IMR-90 (cell line): ENCODE measurements around the gene SLAMF8. TPM values are rescaled to one million over a fixed set of nuclear protein-coding genes. Genes with fewer than 3 reads are reported as not detected.
A peak's percentile ranks its signal among the peaks of the same experiment; 100 is the strongest.

ENCODE experiments used
- ATAC-seq: fragments of 200-7000 bp; cut with Tn5 transposase; 2 replicates; pipeline ENCODE4 v1.9.1; 2020; ENCODE audit warnings: low read depth, mild to moderate bottlenecking, moderate library complexity
- BruUV-seq: library from RNA; stranded (reverse); fragments of 400-500 nt; replicated peaks from 2 replicates; lab custom pipeline; 2021; lab: Mats Ljungman, UMichigan
- CTCF ChIA-PET: fragments of 300-600 bp; formaldehyde crosslinking; extraction: SDS; loops from one replicate; lab custom pipeline; 2021; ENCODE audit warnings: antibody characterized with exemption; lab: Yijun Ruan, JAX
- POLR2A ChIA-PET: fragments of 300-600 bp; sonication (Branson Sonifier 250); formaldehyde crosslinking; loops from one replicate; lab custom pipeline; 2022; ENCODE audit warnings: antibody characterized with exemption; ENCODE audit not compliant: unreplicated experiment; lab: Charles Lee
- DNase-seq: peaks from one replicate; pipeline ENCODE4 v3.0.0; 2013
- H2AFZ ChIP-seq: replicated peaks from 2 replicates; pipeline ENCODE3; 2013; ENCODE audit warnings: low read length, mild to moderate bottlenecking; ENCODE audit not compliant: poor library complexity
- H2AK5ac ChIP-seq: 2 replicates; pipeline ENCODE4 v1.6.1; 2013; ENCODE audit warnings: low read depth, low read length, inconsistent platforms
- H2AK9ac ChIP-seq: replicated peaks from 2 replicates; pipeline ENCODE3; 2013; ENCODE audit warnings: mild to moderate bottlenecking, low read depth, low read length, moderate library complexity; ENCODE audit not compliant: poor library complexity
- H2BK120ac ChIP-seq: 2 replicates; pipeline ENCODE4 v1.6.1; 2013; ENCODE audit warnings: low read depth, low read length, inconsistent platforms
- H2BK15ac ChIP-seq: 3 replicates; pipeline ENCODE4 v1.6.1; 2013; ENCODE audit warnings: low read depth, low read length, inconsistent platforms
- H2BK20ac ChIP-seq: 2 replicates; pipeline ENCODE4 v1.6.1; 2013; ENCODE audit warnings: low read depth, mild to moderate bottlenecking, inconsistent platforms, low read length, moderate library complexity
- H2BK5ac ChIP-seq: 2 replicates; pipeline ENCODE4 v1.6.1; 2013; ENCODE audit warnings: mild to moderate bottlenecking, low read depth, low read length, inconsistent platforms; ENCODE audit not compliant: poor library complexity, severe bottlenecking
- H3K14ac ChIP-seq: replicated peaks from 2 replicates; pipeline ENCODE4 v1.6.1; 2013; ENCODE audit warnings: low read depth, low read length, inconsistent platforms
- H3K18ac ChIP-seq: 2 replicates; pipeline ENCODE4 v1.6.1; 2013; ENCODE audit warnings: low read depth, low read length, control low read depth
- H3K23ac ChIP-seq: 2 replicates; pipeline ENCODE4 v1.6.1; 2013; ENCODE audit warnings: low read depth, low read length, inconsistent platforms
- H3K27ac ChIP-seq: 2 replicates; pipeline ENCODE4 v1.5.1; 2013; ENCODE audit warnings: mild to moderate bottlenecking, control low read depth, low read length; ENCODE audit not compliant: insufficient read depth
- H3K27me3 ChIP-seq: 2 replicates; pipeline ENCODE4 v1.6.1; 2013; ENCODE audit warnings: low read length; ENCODE audit not compliant: control insufficient read depth, insufficient read depth
- H3K36me3 ChIP-seq: 2 replicates; pipeline ENCODE4 v1.6.1; 2013; ENCODE audit warnings: low read length, mixed read lengths; ENCODE audit not compliant: control insufficient read depth, insufficient read depth
- H3K4ac ChIP-seq: 2 replicates; pipeline ENCODE4 v1.6.1; 2013; ENCODE audit warnings: low read depth, low read length, inconsistent platforms
- H3K4me1 ChIP-seq: 2 replicates; pipeline ENCODE4 v1.6.1; 2013; ENCODE audit warnings: low read length, mixed read lengths; ENCODE audit not compliant: control insufficient read depth, insufficient read depth
- H3K4me2 ChIP-seq: 2 replicates; pipeline ENCODE4 v1.6.1; 2013; ENCODE audit warnings: low read depth, mild to moderate bottlenecking, control low read depth, low read length, moderate library complexity
- H3K4me3 ChIP-seq: 2 replicates; pipeline ENCODE4 v1.5.1; 2013; ENCODE audit warnings: low read depth, mild to moderate bottlenecking, control low read depth, low read length, moderate library complexity; ENCODE audit not compliant: insufficient read depth
- H3K56ac ChIP-seq: 2 replicates; pipeline ENCODE4 v1.6.1; 2013; ENCODE audit warnings: low read length, inconsistent platforms; ENCODE audit not compliant: insufficient read depth; ENCODE audit errors: extremely low read depth
- H3K79me1 ChIP-seq, 2 experiments: 2 replicates each; pipeline ENCODE4 v1.6.1; 2013; ENCODE audit warnings: low read length in 2 of 2, inconsistent platforms in 1 of 2, low read depth in 1 of 2
- H3K9ac ChIP-seq: 2 replicates; pipeline ENCODE4 v1.6.1; 2013; ENCODE audit warnings: low read depth, low read length, control low read depth
- H3K9me1 ChIP-seq: 2 replicates; pipeline ENCODE4 v1.6.1; 2013; ENCODE audit warnings: low read length, inconsistent platforms; ENCODE audit not compliant: insufficient read depth
- H3K9me3 ChIP-seq: 2 replicates; pipeline ENCODE4 v1.6.1; 2013; ENCODE audit warnings: low read length; ENCODE audit not compliant: control insufficient read depth, insufficient read depth
- H4K20me1 ChIP-seq: 2 replicates; pipeline ENCODE4 v1.6.1; 2013; ENCODE audit warnings: low read length, inconsistent platforms; ENCODE audit not compliant: insufficient read depth
- H4K5ac ChIP-seq: 2 replicates; pipeline ENCODE4 v1.6.1; 2013; ENCODE audit warnings: mild to moderate bottlenecking, low read depth, low read length, control low read depth
- H4K8ac ChIP-seq, 2 experiments: 2 replicates each; pipeline ENCODE4 v1.6.1; 2013; ENCODE audit warnings: low read depth in 2 of 2, low read length in 2 of 2, control low read depth in 1 of 2, inconsistent platforms in 1 of 2
- H4K91ac ChIP-seq: 2 replicates; pipeline ENCODE4 v1.6.1; 2013; ENCODE audit warnings: low read depth, low read length, inconsistent platforms; ENCODE audit not compliant: insufficient read depth
- BHLHE40 ChIP-seq: fragments of 150-350 bp; IDR thresholded peaks from 2 replicates; pipeline ENCODE4 v1.6.1; 2016; ENCODE audit warnings: mild to moderate bottlenecking, low read depth, low read length
- CEBPB ChIP-seq: IDR thresholded peaks from 2 replicates; pipeline ENCODE4 v1.6.1; 2012; ENCODE audit warnings: low read depth, low read length, improper control_type of control experiment
- ELK1 ChIP-seq: fragments of 150-350 bp; IDR thresholded peaks from 2 replicates; pipeline ENCODE4 v1.6.1; 2016; ENCODE audit warnings: low read depth, mild to moderate bottlenecking, low read length, moderate library complexity, borderline replicate concordance
- FOS ChIP-seq: fragments of 150-350 bp; IDR thresholded peaks from 2 replicates; pipeline ENCODE4 v1.6.1; 2016; ENCODE audit warnings: low read depth, low read length
- MXI1 ChIP-seq: IDR thresholded peaks from 2 replicates; pipeline ENCODE4 v1.6.1; 2012; ENCODE audit warnings: low read depth, mild to moderate bottlenecking, low read length, moderate library complexity, borderline replicate concordance
- NFE2L2 ChIP-seq: fragments of 150-350 bp; IDR thresholded peaks from 2 replicates; pipeline ENCODE4 v1.6.1; 2016; ENCODE audit warnings: low read depth, mild to moderate bottlenecking, low read length
- RFX5 ChIP-seq: IDR thresholded peaks from 2 replicates; pipeline ENCODE4 v1.8.0; 2012; ENCODE audit warnings: low read depth, mild to moderate bottlenecking, low read length, moderate library complexity
- WGBS, 2 experiments: methylation state at CpG; one replicate each; pipeline versions ENCODE4 v1.1.5 to v1.1.7; 2013; ENCODE audit warnings: missing lambda C conversion rate in 2 of 2; ENCODE audit not compliant: insufficient read length in 1 of 2; ENCODE audit errors: extremely low coverage in 2 of 2; 5-methylcytosine and 5-hydroxymethylcytosine counted together
- dilution Hi-C: fragments of 300-500 bp; cut with HindIII; formaldehyde crosslinking; loops from one replicate; pipeline ENCODE4 v1.14.3; 2018; ENCODE audit warnings: low sequenced_read_pairs; ENCODE audit not compliant: unreplicated experiment
- in situ Hi-C: fragments of 300-500 bp; cut with MboI; formaldehyde crosslinking; loops from 3 replicates; pipeline ENCODE4 v1.14.3; 2019; ENCODE audit warnings: low sequenced_read_pairs, inconsistent platforms, mixed read lengths
- intact Hi-C: fragments of 100-400 bp; cut with micrococcal nuclease; formaldehyde crosslinking; loops from 2 replicates; pipeline ENCODE4 v1.10.0; 2022
- polyA plus RNA-seq, 3 experiments: library from polyadenylated mRNA; depleted of rRNA; stranded (reverse); fragments of >200 nt; gene quantifications; 2 replicates each; pipeline ENCODE4 v1.2.3, GENCODE V29; 2012; ENCODE audit warnings: low replicate concordance in 1 of 3
- total RNA-seq: library from RNA; depleted of rRNA; stranded (reverse); fragments of >200 nt; gene quantifications from 2 replicates; pipeline ENCODE4 v1.2.3, GENCODE V29; 2012

Gene SLAMF8
- total and polyA plus RNA-seq, 2 of the 4 experiments (the other 2 are of a cell fraction) = 0.07 TPM; not detected in 1

- H4K8ac ChIP-seq = no peak overlapping the region
- no peak overlapping the region for H2AK9ac ChIP-seq
- no peak overlapping the region for H3K4me3 ChIP-seq
- intact Hi-C loops (no loop called here), dilution Hi-C loops (no loop called here), in situ Hi-C loops (no loop called here)
- H3K4me2 ChIP-seq = no peak overlapping the region
- H3K36me3 ChIP-seq = no peaks in the 10 kb centered on the region
- H3K14ac ChIP-seq = no peak overlapping the region
- ChIA-PET POLR2A (no interaction called here), CTCF (no interaction called here)
- no peak overlapping the region for H4K91ac ChIP-seq
- H3K27me3 ChIP-seq = no peaks in the 10 kb centered on the region; the same call in 1 of the 2 replicates
- no peak overlapping the region for H3K27ac ChIP-seq
- H3K9me1 ChIP-seq = peaks cover 9% of the 10 kb centered on the region
- no TSS peak for BruUV-seq
- no peak overlapping the region for H4K5ac ChIP-seq
- peaks cover 0 to 6% of the 10 kb centered on the region in 2 experiments; a peak in 1 of 4 replicates for H3K79me1 ChIP-seq
- no peak overlapping the region for H3K23ac ChIP-seq
- H3K18ac ChIP-seq = no peak overlapping the region
- peak overlapping the region; percentile 26; the same call in 1 of the 2 replicates for H2BK120ac ChIP-seq
- no peaks in the 10 kb centered on the region for H3K9me3 ChIP-seq
- H3K56ac ChIP-seq = no peak overlapping the region
- DNase-seq (no peak), ATAC-seq (no peak)
- 0 out of 2 replicates have a peak overlapping the region, but pooled peaks have one; percentile 22 for H2BK20ac ChIP-seq
- no peak for TF ChIP-seq FOS
- TF ChIP-seq NFE2L2 = no peak
- no peak for TF ChIP-seq MXI1
- no peak for TF ChIP-seq BHLHE40
- no peak for TF ChIP-seq ELK1
- no peak for TF ChIP-seq CEBPB
- no peak for TF ChIP-seq RFX5
- H3K9ac ChIP-seq = no peak overlapping the region
- no CpG with 5 or more reads among the region's 3 CpGs for WGBS, 2 experiments
- H2BK5ac ChIP-seq = no peak overlapping the region
- H2AK5ac ChIP-seq = 0 out of 2 replicates have a peak overlapping the region, but pooled peaks have one; percentile 60
- no peak overlapping the region for H2AFZ ChIP-seq
- H4K20me1 ChIP-seq = no peaks in the 10 kb centered on the region
- peaks cover 2% of the 10 kb centered on the region; the same call in 1 of the 2 replicates for H3K4me1 ChIP-seq
- H2BK15ac ChIP-seq = no peak overlapping the region; the same call in 2 of the 3 replicates
- H3K4ac ChIP-seq = no peak overlapping the region
These were observed 21.7 kb downstream of the SLAMF8 start for GRCh38 chr1:159848326-159848725.
